Neutrophil (primary cell): ENCODE results near the gene ARV1.

Source experiments
- H3K27ac ChIP-seq: fragments of 200-600 bp; sonication (generic); 2 replicates; pipeline ENCODE4 v1.5.1; 2016; ENCODE audit warnings: mild to moderate bottlenecking, moderate library complexity
- H3K27me3 ChIP-seq: fragments of 200-600 bp; sonication (generic); 2 replicates; pipeline ENCODE4 v1.6.0; 2016; ENCODE audit warnings: mild to moderate bottlenecking
- H3K36me3 ChIP-seq: fragments of 200-600 bp; sonication (generic); 2 replicates; pipeline ENCODE4 v1.5.1; 2017
- H3K4me1 ChIP-seq, 2 experiments: fragments of 200-600 bp in 1 of 2; sonication (generic) in 1 of 2; 1 replicate in 1 of 2; 2 replicates in 1 of 2; pipeline versions ENCODE4 v1.5.1 to v1.6.1; 2013 to 2016; ENCODE audit warnings: low read depth in 1 of 2, low read length in 1 of 2, mild to moderate bottlenecking in 1 of 2, moderate library complexity in 1 of 2; ENCODE audit not compliant: control insufficient read depth in 1 of 2, insufficient read depth in 1 of 2
- H3K4me3 ChIP-seq, 2 experiments: fragments of 200-600 bp in 1 of 2; sonication (generic) in 1 of 2; 1 replicate in 1 of 2; 2 replicates in 1 of 2; pipeline ENCODE4 v1.5.1; 2013 to 2016; ENCODE audit warnings: low read depth in 1 of 2, low read length in 1 of 2, mild to moderate bottlenecking in 1 of 2, moderate library complexity in 1 of 2
- H3K9me3 ChIP-seq: fragments of 200-600 bp; sonication (generic); 2 replicates; pipeline ENCODE4 v1.5.1; 2016
- TF ChIP-seq, protein P1 (sequence below): fragments of 200-600 bp; sonication (generic); IDR thresholded peaks from 2 replicates; pipeline ENCODE4 v1.5.1; 2016; ENCODE audit warnings: antibody characterized with exemption

The ARV1 gene

GRCh38 chr1:231011360-231011759 is 32.5 kb downstream of the ARV1 start:
- H3K9me3 ChIP-seq, result no peaks in the 10 kb centered on the region
- TF ChIP-seq, protein P1, sequence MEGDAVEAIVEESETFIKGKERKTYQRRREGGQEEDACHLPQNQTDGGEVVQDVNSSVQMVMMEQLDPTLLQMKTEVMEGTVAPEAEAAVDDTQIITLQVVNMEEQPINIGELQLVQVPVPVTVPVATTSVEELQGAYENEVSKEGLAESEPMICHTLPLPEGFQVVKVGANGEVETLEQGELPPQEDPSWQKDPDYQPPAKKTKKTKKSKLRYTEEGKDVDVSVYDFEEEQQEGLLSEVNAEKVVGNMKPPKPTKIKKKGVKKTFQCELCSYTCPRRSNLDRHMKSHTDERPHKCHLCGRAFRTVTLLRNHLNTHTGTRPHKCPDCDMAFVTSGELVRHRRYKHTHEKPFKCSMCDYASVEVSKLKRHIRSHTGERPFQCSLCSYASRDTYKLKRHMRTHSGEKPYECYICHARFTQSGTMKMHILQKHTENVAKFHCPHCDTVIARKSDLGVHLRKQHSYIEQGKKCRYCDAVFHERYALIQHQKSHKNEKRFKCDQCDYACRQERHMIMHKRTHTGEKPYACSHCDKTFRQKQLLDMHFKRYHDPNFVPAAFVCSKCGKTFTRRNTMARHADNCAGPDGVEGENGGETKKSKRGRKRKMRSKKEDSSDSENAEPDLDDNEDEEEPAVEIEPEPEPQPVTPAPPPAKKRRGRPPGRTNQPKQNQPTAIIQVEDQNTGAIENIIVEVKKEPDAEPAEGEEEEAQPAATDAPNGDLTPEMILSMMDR, result no peak
- peaks cover 23% of the 10 kb centered on the region for H3K27me3 ChIP-seq
- no peak overlapping the region for H3K4me3 ChIP-seq
- H3K27ac ChIP-seq, result no peak overlapping the region
- no peaks in the 10 kb centered on the region for H3K36me3 ChIP-seq
- no peaks in the 10 kb centered on the region for H3K4me1 ChIP-seq

DNA sequence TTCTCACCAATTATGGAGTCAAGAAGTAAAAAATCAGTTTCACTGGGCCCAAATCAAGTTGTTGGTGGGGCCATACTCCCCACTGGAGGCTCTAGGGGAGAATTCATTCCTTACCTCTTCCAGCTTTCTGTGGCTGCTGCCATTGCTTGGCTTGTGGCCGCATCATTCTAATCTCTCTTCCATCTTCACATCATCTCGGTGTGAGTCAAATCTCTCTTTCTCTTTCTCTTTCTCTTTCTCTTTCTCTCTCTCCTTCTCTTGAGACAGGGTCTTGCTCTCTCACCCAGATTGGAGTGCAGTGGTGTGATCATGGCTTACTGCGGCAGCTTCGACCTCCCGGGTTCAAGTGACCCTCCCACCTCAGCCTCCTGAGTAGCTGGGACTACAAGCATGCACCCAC is 33.1 kb downstream of the ARV1 start:
- no peak overlapping the region for H3K4me3 ChIP-seq
- H3K27me3 ChIP-seq, result peaks cover 23% of the 10 kb centered on the region
- H3K4me1 ChIP-seq, result no peaks in the 10 kb centered on the region
- TF ChIP-seq, protein P1, result no peak
- H3K9me3 ChIP-seq, result no peaks in the 10 kb centered on the region
- no peaks in the 10 kb centered on the region for H3K36me3 ChIP-seq
- no peak overlapping the region for H3K27ac ChIP-seq

DNA sequence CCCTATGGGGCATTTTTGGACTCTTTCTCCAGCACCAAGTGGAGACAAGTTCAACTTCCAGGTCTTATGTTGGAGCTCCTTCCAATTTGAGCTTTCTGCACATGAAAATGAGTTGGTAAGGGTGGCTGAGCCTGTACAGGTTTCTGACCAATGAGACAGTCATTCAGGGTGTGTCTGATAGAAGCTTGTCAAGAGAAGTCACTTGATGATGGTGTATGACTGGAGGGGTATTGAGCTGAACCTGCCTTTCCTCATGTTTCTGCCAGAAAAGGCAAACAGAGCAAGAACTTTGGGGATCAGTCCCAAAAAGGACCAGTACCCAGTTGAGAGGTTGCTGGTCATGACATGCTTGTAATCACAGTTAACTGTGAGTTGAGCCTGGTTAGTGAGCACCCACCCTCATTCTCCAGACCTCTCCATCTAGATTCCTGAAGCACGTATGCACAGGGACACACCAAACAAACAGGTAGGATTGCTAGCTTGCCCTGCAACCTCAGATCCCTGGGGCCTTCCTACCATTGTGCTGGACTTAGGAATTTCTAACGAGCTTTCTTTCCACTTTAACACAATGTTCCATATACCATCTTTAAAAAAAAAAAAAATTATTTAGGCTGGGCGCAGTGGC is 34.6 kb downstream of the ARV1 start:
- no peaks in the 10 kb centered on the region for H3K36me3 ChIP-seq
- H3K4me3 ChIP-seq, result no peak overlapping the region
- TF ChIP-seq, protein P1, result no peak
- no peaks in the 10 kb centered on the region for H3K4me1 ChIP-seq
- H3K27me3 ChIP-seq, result peaks cover 23% of the 10 kb centered on the region
- no peaks in the 10 kb centered on the region for H3K9me3 ChIP-seq
- no peak overlapping the region for H3K27ac ChIP-seq

DNA sequence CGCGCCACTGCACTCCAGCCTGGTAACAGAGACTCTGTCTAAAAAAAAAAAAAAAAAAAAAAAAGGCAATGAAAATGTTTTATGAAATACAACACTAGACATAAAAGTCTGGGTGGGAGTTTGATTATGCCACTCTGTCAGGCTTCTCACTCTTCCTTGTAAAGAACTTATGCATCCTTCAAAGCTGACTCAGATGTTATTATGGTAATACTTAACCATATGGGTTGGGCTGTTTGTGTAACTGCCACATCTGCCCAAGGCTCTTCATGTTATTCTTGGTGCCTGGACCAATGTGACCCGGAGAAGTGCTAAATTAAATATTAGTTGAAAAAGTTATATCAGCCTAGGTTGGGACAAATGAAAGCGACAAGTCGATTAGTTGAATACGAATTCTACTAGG is 37.3 kb downstream of the ARV1 start:
- peaks cover 0 to 12% of the 10 kb centered on the region in 2 experiments for H3K4me1 ChIP-seq
- no peak overlapping the region for H3K27ac ChIP-seq
- peaks cover 28% of the 10 kb centered on the region for H3K27me3 ChIP-seq
- no peak overlapping the region for H3K4me3 ChIP-seq
- TF ChIP-seq, protein P1, result no peak
- no peaks in the 10 kb centered on the region for H3K9me3 ChIP-seq
- H3K36me3 ChIP-seq, result no peaks in the 10 kb centered on the region

DNA sequence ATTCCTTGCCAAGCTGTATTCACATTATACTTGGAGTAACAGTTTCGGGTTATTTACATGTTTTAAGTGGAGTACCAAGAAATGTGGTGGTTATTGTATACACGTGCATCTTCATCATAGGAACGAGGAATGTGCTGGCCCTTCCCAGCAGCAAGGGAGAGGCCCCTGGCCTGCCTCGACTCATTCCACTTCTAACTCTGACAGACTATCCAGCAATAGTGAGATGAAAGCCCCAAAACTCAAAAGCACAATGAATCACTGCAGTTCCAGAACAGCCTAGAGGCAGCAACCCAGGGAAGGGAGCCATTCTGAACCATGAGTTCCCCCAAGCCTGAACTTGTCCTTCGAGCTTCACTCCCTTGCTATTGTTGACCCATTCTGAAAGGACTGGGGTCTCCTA is 38.1 kb downstream of the ARV1 start:
- Histone ChIP-seq H3K9me3 (no peaks in the 10 kb centered on the region), H3K27ac (no peak overlapping the region), H3K4me1 (peaks cover 0 to 12% of the 10 kb centered on the region in 2 experiments), H3K36me3 (no peaks in the 10 kb centered on the region), H3K4me3 (no peak overlapping the region), H3K27me3 (peaks cover 21% of the 10 kb centered on the region)
- TF ChIP-seq, protein P1, result no peak
